K562 (cell line): ENCODE results near the gene ERF. TPM values are rescaled to one million over a fixed set of nuclear protein-coding genes. Genes with fewer than 3 reads are reported as not detected.

ENCODE experiments used
- ELF4 ChIP-seq: fragments of 450-650 bp; formaldehyde crosslinking; IDR thresholded peaks from 2 replicates; pipeline ENCODE4 v1.4.0; 2022; ENCODE audit warnings: missing genetic modification characterization
- LARP7 ChIP-seq: fragments of 450-650 bp; IDR thresholded peaks from 2 replicates; pipeline ENCODE4 v1.6.1; 2016
- PCBP1 ChIP-seq: fragments of 200-400 bp; formaldehyde crosslinking; IDR thresholded peaks from 2 replicates; pipeline ENCODE4 v1.6.1; 2018; ENCODE audit warnings: mild to moderate bottlenecking, low read depth, low read length; ENCODE audit not compliant: poor library complexity, severe bottlenecking
- ZEB2 ChIP-seq: fragments of 450-650 bp; IDR thresholded peaks from 2 replicates; pipeline ENCODE4 v1.6.1; 2016
- polyA plus RNA-seq, 8 experiments: library from polyadenylated mRNA; depleted of rRNA in 4 of 8; stranded (reverse) in 5 of 8; unstranded in 3 of 8; fragments of >200 nt; fragmentation: Nextera tagmentation in 2 of 8; fragmentation: Illumina TruSeq in 1 of 8; extraction: Ambion mirVana in 2 of 8; extraction: Trizol in 1 of 8; gene quantifications; 2 replicates each; pipeline versions ENCODE4 v1.2.1 to v1.2.3, GENCODE V29; 2011 to 2014; ENCODE audit warnings: inconsistent platforms in 1 of 8, missing spikeins in 1 of 8
- total RNA-seq, 7 experiments: library from RNA; depleted of rRNA in 6 of 7; stranded (reverse); fragments of >200 nt in 6 of 7; fragmentation: Illumina TruSeq in 2 of 7; extraction: Trizol in 2 of 7; gene quantifications; 2 replicates each; pipeline versions ENCODE4 v1.2.1 to v1.2.3, GENCODE V29; 2011 to 2021; ENCODE audit warnings: low replicate concordance in 1 of 7
- TF ChIP-seq, protein P1 (sequence below): fragments of 450-650 bp; formaldehyde crosslinking; conservative IDR thresholded peaks from 2 replicates; pipeline ENCODE4 v1.4.0; 2022; ENCODE audit warnings: mild to moderate bottlenecking, missing genetic modification characterization
- TF ChIP-seq, protein P2 (sequence below): fragments of 450-650 bp; formaldehyde crosslinking; IDR thresholded peaks from 2 replicates; pipeline ENCODE4 v1.4.0; 2022; ENCODE audit warnings: missing genetic modification characterization
- TF ChIP-seq, protein P3 (sequence below): fragments of 450-650 bp; formaldehyde crosslinking; IDR thresholded peaks from 2 replicates; pipeline ENCODE4 v1.4.0; 2022; ENCODE audit warnings: missing genetic modification characterization
- TF ChIP-seq, protein P4 (sequence below), 2 experiments: fragments of 450-650 bp in 1 of 2; sonication (generic) in 1 of 2; formaldehyde crosslinking in 1 of 2; IDR thresholded peaks; 2 replicates each; pipeline versions ENCODE4 v1.7.1 to v1.9.0; 2016 to 2022; ENCODE audit warnings: inconsistent platforms in 1 of 2, mild to moderate bottlenecking in 1 of 2, missing genetic modification reagents in 1 of 2
- TF ChIP-seq, protein P5 (sequence below): fragments of 250-450 bp; sonication (Bioruptor Pico); IDR thresholded peaks from 2 replicates; pipeline ENCODE4 v1.8.0; 2021; ENCODE audit warnings: borderline replicate concordance, mild to moderate bottlenecking, moderate library complexity; ENCODE audit not compliant: poor library complexity, severe bottlenecking
- TF ChIP-seq, protein P6 (sequence below): fragments of 250-450 bp; sonication (Bioruptor Pico); IDR thresholded peaks from 2 replicates; pipeline ENCODE4 v1.5.0; 2020; ENCODE audit warnings: mild to moderate bottlenecking

Gene ERF
- total and polyA plus RNA-seq, 9 of the 15 experiments (the other 6 are each of a cell fraction or from before 2014, with no cell fraction given) = 0.03 to 75.4 (median 27.0) TPM

DNA sequence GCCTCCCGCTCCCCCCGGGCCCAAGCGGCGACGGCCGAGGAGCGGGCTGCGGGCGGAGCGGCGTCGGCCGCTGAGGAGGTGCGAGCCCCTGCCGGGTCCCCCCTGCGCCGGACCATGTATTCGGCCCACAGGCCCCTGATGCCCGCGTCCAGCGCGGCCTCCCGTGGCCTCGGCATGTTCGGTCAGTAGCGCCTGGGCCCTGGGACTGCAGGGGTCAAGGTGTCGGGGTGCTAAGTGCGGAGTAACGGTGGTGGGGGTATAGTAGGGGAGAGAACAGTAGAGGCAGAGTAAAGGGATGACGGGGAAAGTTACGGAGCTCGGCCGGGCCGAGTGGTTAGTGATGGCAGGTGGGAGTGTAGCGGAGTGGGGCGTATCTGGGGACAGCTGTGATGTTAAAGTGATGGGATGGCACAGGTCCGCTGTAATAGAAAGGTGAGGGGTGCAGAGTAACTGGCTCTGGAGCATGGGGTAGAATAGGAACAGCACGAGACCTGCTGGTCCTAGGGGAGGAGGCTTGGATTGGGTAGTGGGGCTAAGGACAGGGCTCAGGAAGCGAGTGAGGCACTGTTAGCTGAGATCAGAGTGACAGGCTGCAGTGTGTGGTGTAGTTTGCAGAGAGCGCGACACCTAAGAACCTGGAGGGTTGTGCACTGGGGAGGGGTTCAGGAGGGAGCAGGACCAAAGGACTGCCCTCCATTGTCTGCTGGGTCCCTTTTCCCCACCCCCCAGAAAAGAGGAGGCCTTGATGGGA, 29.8 kb upstream of the ERF start (continued):
- TF ChIP-seq, protein P1, sequence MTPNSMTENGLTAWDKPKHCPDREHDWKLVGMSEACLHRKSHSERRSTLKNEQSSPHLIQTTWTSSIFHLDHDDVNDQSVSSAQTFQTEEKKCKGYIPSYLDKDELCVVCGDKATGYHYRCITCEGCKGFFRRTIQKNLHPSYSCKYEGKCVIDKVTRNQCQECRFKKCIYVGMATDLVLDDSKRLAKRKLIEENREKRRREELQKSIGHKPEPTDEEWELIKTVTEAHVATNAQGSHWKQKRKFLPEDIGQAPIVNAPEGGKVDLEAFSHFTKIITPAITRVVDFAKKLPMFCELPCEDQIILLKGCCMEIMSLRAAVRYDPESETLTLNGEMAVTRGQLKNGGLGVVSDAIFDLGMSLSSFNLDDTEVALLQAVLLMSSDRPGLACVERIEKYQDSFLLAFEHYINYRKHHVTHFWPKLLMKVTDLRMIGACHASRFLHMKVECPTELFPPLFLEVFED (CRISPR knock-in tag) = peak; percentile 79; the same call in 1 of the 2 replicates
- TF ChIP-seq, protein P2, sequence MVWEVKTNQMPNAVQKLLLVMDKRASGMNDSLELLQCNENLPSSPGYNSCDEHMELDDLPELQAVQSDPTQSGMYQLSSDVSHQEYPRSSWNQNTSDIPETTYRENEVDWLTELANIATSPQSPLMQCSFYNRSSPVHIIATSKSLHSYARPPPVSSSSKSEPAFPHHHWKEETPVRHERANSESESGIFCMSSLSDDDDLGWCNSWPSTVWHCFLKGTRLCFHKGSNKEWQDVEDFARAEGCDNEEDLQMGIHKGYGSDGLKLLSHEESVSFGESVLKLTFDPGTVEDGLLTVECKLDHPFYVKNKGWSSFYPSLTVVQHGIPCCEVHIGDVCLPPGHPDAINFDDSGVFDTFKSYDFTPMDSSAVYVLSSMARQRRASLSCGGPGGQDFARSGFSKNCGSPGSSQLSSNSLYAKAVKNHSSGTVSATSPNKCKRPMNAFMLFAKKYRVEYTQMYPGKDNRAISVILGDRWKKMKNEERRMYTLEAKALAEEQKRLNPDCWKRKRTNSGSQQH (CRISPR knock-in tag) = 0 out of 2 replicates have a peak, but pooled peaks have one; percentile 28
- TF ChIP-seq, protein P3, sequence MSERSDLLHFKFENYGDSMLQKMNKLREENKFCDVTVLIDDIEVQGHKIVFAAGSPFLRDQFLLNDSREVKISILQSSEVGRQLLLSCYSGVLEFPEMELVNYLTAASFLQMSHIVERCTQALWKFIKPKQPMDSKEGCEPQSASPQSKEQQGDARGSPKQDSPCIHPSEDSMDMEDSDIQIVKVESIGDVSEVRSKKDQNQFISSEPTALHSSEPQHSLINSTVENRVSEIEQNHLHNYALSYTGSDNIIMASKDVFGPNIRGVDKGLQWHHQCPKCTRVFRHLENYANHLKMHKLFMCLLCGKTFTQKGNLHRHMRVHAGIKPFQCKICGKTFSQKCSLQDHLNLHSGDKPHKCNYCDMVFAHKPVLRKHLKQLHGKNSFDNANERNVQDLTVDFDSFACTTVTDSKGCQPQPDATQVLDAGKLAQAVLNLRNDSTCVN (CRISPR knock-in tag) = peak; percentile 50; the same call in 1 of the 2 replicates
- no peak for TF ChIP-seq PCBP1
- TF ChIP-seq ZEB2 = 0 out of 2 replicates have a peak, but pooled peaks have one; percentile 27
- TF ChIP-seq, protein P4, sequence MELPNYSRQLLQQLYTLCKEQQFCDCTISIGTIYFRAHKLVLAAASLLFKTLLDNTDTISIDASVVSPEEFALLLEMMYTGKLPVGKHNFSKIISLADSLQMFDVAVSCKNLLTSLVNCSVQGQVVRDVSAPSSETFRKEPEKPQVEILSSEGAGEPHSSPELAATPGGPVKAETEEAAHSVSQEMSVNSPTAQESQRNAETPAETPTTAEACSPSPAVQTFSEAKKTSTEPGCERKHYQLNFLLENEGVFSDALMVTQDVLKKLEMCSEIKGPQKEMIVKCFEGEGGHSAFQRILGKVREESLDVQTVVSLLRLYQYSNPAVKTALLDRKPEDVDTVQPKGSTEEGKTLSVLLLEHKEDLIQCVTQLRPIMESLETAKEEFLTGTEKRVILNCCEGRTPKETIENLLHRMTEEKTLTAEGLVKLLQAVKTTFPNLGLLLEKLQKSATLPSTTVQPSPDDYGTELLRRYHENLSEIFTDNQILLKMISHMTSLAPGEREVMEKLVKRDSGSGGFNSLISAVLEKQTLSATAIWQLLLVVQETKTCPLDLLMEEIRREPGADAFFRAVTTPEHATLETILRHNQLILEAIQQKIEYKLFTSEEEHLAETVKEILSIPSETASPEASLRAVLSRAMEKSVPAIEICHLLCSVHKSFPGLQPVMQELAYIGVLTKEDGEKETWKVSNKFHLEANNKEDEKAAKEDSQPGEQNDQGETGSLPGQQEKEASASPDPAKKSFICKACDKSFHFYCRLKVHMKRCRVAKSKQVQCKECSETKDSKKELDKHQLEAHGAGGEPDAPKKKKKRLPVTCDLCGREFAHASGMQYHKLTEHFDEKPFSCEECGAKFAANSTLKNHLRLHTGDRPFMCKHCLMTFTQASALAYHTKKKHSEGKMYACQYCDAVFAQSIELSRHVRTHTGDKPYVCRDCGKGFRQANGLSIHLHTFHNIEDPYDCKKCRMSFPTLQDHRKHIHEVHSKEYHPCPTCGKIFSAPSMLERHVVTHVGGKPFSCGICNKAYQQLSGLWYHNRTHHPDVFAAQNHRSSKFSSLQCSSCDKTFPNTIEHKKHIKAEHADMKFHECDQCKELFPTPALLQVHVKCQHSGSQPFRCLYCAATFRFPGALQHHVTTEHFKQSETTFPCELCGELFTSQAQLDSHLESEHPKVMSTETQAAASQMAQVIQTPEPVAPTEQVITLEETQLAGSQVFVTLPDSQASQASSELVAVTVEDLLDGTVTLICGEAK (IDR thresholded peaks at IDR 0.05) = peak; percentile 64
- TF ChIP-seq, protein P4 (CRISPR knock-in tag; IDR thresholded peaks at IDR 0.05) = no peak
- peak; percentile 21; the same call in 1 of the 2 replicates for TF ChIP-seq ELF4 (CRISPR knock-in tag)
- 0 out of 2 replicates have a peak, but pooled peaks have one; percentile 69 for TF ChIP-seq LARP7
- TF ChIP-seq, protein P5, sequence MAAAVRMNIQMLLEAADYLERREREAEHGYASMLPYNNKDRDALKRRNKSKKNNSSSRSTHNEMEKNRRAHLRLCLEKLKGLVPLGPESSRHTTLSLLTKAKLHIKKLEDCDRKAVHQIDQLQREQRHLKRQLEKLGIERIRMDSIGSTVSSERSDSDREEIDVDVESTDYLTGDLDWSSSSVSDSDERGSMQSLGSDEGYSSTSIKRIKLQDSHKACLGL (CRISPR knock-in tag) = no peak
- TF ChIP-seq, protein P6, sequence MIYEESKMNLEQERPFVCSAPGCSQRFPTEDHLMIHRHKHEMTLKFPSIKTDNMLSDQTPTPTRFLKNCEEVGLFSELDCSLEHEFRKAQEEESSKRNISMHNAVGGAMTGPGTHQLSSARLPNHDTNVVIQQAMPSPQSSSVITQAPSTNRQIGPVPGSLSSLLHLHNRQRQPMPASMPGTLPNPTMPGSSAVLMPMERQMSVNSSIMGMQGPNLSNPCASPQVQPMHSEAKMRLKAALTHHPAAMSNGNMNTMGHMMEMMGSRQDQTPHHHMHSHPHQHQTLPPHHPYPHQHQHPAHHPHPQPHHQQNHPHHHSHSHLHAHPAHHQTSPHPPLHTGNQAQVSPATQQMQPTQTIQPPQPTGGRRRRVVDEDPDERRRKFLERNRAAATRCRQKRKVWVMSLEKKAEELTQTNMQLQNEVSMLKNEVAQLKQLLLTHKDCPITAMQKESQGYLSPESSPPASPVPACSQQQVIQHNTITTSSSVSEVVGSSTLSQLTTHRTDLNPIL = no peak
